ENCODE measurements around the gene TSPAN15.

GRCh38 chr10:69527961-69528360, 76.7 kb downstream of the TSPAN15 start:
- TF ChIP-seq, protein P1, sequence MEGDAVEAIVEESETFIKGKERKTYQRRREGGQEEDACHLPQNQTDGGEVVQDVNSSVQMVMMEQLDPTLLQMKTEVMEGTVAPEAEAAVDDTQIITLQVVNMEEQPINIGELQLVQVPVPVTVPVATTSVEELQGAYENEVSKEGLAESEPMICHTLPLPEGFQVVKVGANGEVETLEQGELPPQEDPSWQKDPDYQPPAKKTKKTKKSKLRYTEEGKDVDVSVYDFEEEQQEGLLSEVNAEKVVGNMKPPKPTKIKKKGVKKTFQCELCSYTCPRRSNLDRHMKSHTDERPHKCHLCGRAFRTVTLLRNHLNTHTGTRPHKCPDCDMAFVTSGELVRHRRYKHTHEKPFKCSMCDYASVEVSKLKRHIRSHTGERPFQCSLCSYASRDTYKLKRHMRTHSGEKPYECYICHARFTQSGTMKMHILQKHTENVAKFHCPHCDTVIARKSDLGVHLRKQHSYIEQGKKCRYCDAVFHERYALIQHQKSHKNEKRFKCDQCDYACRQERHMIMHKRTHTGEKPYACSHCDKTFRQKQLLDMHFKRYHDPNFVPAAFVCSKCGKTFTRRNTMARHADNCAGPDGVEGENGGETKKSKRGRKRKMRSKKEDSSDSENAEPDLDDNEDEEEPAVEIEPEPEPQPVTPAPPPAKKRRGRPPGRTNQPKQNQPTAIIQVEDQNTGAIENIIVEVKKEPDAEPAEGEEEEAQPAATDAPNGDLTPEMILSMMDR (conservative IDR thresholded peaks at IDR 0.05) = no peak
- no peak for TF ChIP-seq EZH2 (IDR thresholded peaks at IDR 0.05; ENCODE audit: low read depth)
